Inflammatory macrophage (primary cell): ENCODE measurements around the gene RPGRIP1.
"Not testable (repeated sequence)": the region's sequence is repeated elsewhere in the genome, so short reads cannot be mapped to it uniquely, and the experiment has no call there.

Experiments used
- DNase-seq, 2 donors: peaks; one replicate each; pipeline ENCODE4 v3.0.0-alpha.2; 2020 to 2022

RPGRIP1 gene

GRCh38 chr14:21302013-21302835 is 22.3 kb downstream of the RPGRIP1 start:
- DNase-seq = no peak

GRCh38 chr14:21302836-21303140 is 22.9 kb downstream of the RPGRIP1 start:
- not testable (repeated sequence) for DNase-seq

GRCh38 chr14:21307637-21308036 is 27.8 kb downstream of the RPGRIP1 start:
- DNase-seq = no peak

- DNase-seq = no peak
Measured at GRCh38 chr14:21308132-21308478, 28.2 kb downstream of the RPGRIP1 start.

- DNase-seq = peak; percentile 83 to 86
Measured at GRCh38 chr14:21308479-21309237, 28.8 kb downstream of the RPGRIP1 start.

GRCh38 chr14:21309238-21309636 is 29.4 kb downstream of the RPGRIP1 start:
- no peak for DNase-seq

GRCh38 chr14:21309956-21310355 is 30.1 kb downstream of the RPGRIP1 start:
- DNase-seq = no peak

- DNase-seq = no peak
Measured at GRCh38 chr14:21311614-21312013, 31.7 kb downstream of the RPGRIP1 start.

- peak; percentile 27 to 42 for DNase-seq
Measured at GRCh38 chr14:21313512-21313911, 33.6 kb downstream of the RPGRIP1 start.

- peak; percentile 17 to 59 for DNase-seq
Measured at GRCh38 chr14:21317398-21317797, 37.5 kb downstream of the RPGRIP1 start.

GRCh38 chr14:21320913-21321312 is 41.0 kb downstream of the RPGRIP1 start:
- DNase-seq = no peak

- no peak for DNase-seq
Measured at GRCh38 chr14:21322716-21323115, 42.8 kb downstream of the RPGRIP1 start.

GRCh38 chr14:21326972-21327371 is 47.1 kb downstream of the RPGRIP1 start:
- no peak for DNase-seq
